ENCODE data around the gene MYO16. TPM values are rescaled to one million over a fixed set of nuclear protein-coding genes. Genes with fewer than 3 reads are reported as not detected.

Gene MYO16
- total RNA-seq, 1 donor from 2014 or later, result 2.3 TPM

GRCh38 chr13:108632649-108633167, 3.3 kb downstream of the MYO16 start:
- no peak overlapping the region for H3K4me3 Mint-ChIP-seq (ENCODE audit: low read depth)
- no peaks in the 10 kb centered on the region for H3K36me3 Mint-ChIP-seq (ENCODE audit: insufficient read depth)
- no peaks in the 10 kb centered on the region for H3K4me1 Mint-ChIP-seq (ENCODE audit: low read depth)
- TF ChIP-seq CTCF (IDR thresholded peaks at IDR 0.05; ENCODE audit: unreplicated experiment), result no peak
- DNase-seq (ENCODE audit: low spot score, unreplicated experiment), result no peak
- peaks cover 8% of the 10 kb centered on the region for H3K27me3 Mint-ChIP-seq
- no peak overlapping the region for H3K27ac Mint-ChIP-seq
- no peaks in the 10 kb centered on the region for H3K9me3 Mint-ChIP-seq (ENCODE audit: low read depth)

- peaks cover 4% of the 10 kb centered on the region for H3K9me3 Mint-ChIP-seq (ENCODE audit: low read depth)
- H3K27me3 Mint-ChIP-seq, result no peaks in the 10 kb centered on the region
- no peak overlapping the region for H3K4me3 Mint-ChIP-seq (ENCODE audit: low read depth)
- no peaks in the 10 kb centered on the region for H3K36me3 Mint-ChIP-seq (ENCODE audit: insufficient read depth)
- no peak overlapping the region for H3K27ac Mint-ChIP-seq
- TF ChIP-seq CTCF (IDR thresholded peaks at IDR 0.05; ENCODE audit: unreplicated experiment), result no peak
- no peaks in the 10 kb centered on the region for H3K4me1 Mint-ChIP-seq (ENCODE audit: low read depth)
- DNase-seq (ENCODE audit: low spot score, unreplicated experiment), result no peak
Measured at GRCh38 chr13:108638901-108639300, 9.5 kb downstream of the MYO16 start.

- H3K36me3 Mint-ChIP-seq (ENCODE audit: insufficient read depth), result no peaks in the 10 kb centered on the region
- no peaks in the 10 kb centered on the region for H3K27me3 Mint-ChIP-seq
- peaks cover 12% of the 10 kb centered on the region for H3K9me3 Mint-ChIP-seq (ENCODE audit: low read depth)
- no peak for TF ChIP-seq CTCF (IDR thresholded peaks at IDR 0.05; ENCODE audit: unreplicated experiment)
- no peak overlapping the region for H3K27ac Mint-ChIP-seq
- H3K4me1 Mint-ChIP-seq (ENCODE audit: low read depth), result no peaks in the 10 kb centered on the region
- no peak for DNase-seq (ENCODE audit: low spot score, unreplicated experiment)
- no peak overlapping the region for H3K4me3 Mint-ChIP-seq (ENCODE audit: low read depth)
Measured at GRCh38 chr13:108643646-108644353, 14.4 kb downstream of the MYO16 start.

GRCh38 chr13:108645376-108645775, 16.0 kb downstream of the MYO16 start:
- Mint-ChIP-seq H3K4me1 (ENCODE audit: low read depth) (no peaks in the 10 kb centered on the region), H3K36me3 (ENCODE audit: insufficient read depth) (no peaks in the 10 kb centered on the region), H3K27ac (no peak overlapping the region), H3K4me3 (ENCODE audit: low read depth) (no peak overlapping the region), H3K27me3 (no peaks in the 10 kb centered on the region), H3K9me3 (ENCODE audit: low read depth) (peaks cover 12% of the 10 kb centered on the region)
- no peak for TF ChIP-seq CTCF (IDR thresholded peaks at IDR 0.05; ENCODE audit: unreplicated experiment)
- no peak for DNase-seq (ENCODE audit: low spot score, unreplicated experiment)

- Mint-ChIP-seq H3K27ac (no peak overlapping the region), H3K27me3 (no peaks in the 10 kb centered on the region), H3K9me3 (ENCODE audit: low read depth) (peaks cover 6% of the 10 kb centered on the region), H3K4me1 (ENCODE audit: low read depth) (no peaks in the 10 kb centered on the region), H3K36me3 (ENCODE audit: insufficient read depth) (no peaks in the 10 kb centered on the region), H3K4me3 (ENCODE audit: low read depth) (no peak overlapping the region)
- no peak for DNase-seq (ENCODE audit: low spot score, unreplicated experiment)
- no peak for TF ChIP-seq CTCF (IDR thresholded peaks at IDR 0.05; ENCODE audit: unreplicated experiment)
Measured at GRCh38 chr13:108650271-108650670, 20.9 kb downstream of the MYO16 start.

All from progenitor cell of endocrine pancreas (in vitro differentiated cells).